T-cell (primary cell): ENCODE measurements around the gene DUSP12. TPM values are rescaled to one million over a fixed set of nuclear protein-coding genes. Genes with fewer than 3 reads are reported as not detected.

Source experiments
- ATAC-seq, 4 experiments: fragments of 200-7000 bp in 3 of 4; fragments of 150-1000 bp in 1 of 4; cut with Tn5 transposase; replicated peaks in 1 of 4; 1 replicate in 3 of 4; 2 replicates in 1 of 4; pipeline ENCODE4 v1.10.0; 2021; ENCODE audit warnings: moderate library complexity in 3 of 4, mild to moderate bottlenecking in 2 of 4, moderate number of reproducible peaks in 1 of 4
- CTCF ChIA-PET, 2 donors: fragments of 300-600 bp; sonication (Branson Sonifier 250); formaldehyde crosslinking; loops; one replicate each; lab custom pipeline; 2022; ENCODE audit warnings: antibody characterized with exemption in 2 of 2; lab: Charles Lee
- POLR2A ChIA-PET, 2 donors: fragments of 300-600 bp; sonication (Branson Sonifier 250); formaldehyde crosslinking; loops; one replicate each; lab custom pipeline; 2022; ENCODE audit warnings: antibody characterized with exemption in 2 of 2; lab: Charles Lee
- DNase-seq, 35 experiments: peaks; one replicate each; pipeline versions ENCODE4 v3.0.0 to v3.0.0-alpha.2; 2013 to 2023
- H3K27ac ChIP-seq: one replicate; pipeline ENCODE4 v1.5.1; 2013; ENCODE audit warnings: low read length
- H3K27me3 ChIP-seq, 2 experiments: replicated peaks in 1 of 2; 1 replicate in 1 of 2; 2 replicates in 1 of 2; pipeline versions ENCODE4 v1.6.1 to v1.7.0; 2013; ENCODE audit warnings: low read length in 1 of 2, mixed read lengths in 1 of 2; ENCODE audit not compliant: control insufficient read depth in 2 of 2, insufficient read depth in 2 of 2; ENCODE audit errors: extremely low read depth in 1 of 2
- H3K36me3 ChIP-seq, 2 donors: 1 replicate in 1 of 2; 2 replicates in 1 of 2; pipeline versions ENCODE4 v1.6.1 to v1.7.0; 2013; ENCODE audit warnings: low read length in 1 of 2; ENCODE audit not compliant: control insufficient read depth in 2 of 2, insufficient read depth in 1 of 2; ENCODE audit errors: extremely low read depth in 1 of 2
- H3K4me1 ChIP-seq, 2 experiments: 1 replicate in 1 of 2; 2 replicates in 1 of 2; pipeline versions ENCODE4 v1.6.1 to v1.7.0; 2013; ENCODE audit warnings: low read length in 2 of 2, mixed read lengths in 1 of 2; ENCODE audit not compliant: insufficient read depth in 2 of 2, control insufficient read depth in 1 of 2; ENCODE audit errors: extremely low read depth in 1 of 2
- H3K4me3 ChIP-seq, 2 donors: 1 replicate in 1 of 2; 2 replicates in 1 of 2; pipeline versions ENCODE4 v1.5.1 to v1.7.0; 2013; ENCODE audit warnings: mild to moderate bottlenecking in 2 of 2, low read length in 1 of 2, moderate library complexity in 1 of 2; ENCODE audit not compliant: control insufficient read depth in 1 of 2; ENCODE audit errors: extremely low read depth in 1 of 2
- H3K9me3 ChIP-seq: 2 replicates; pipeline ENCODE4 v1.7.0; 2013
- H3K27ac Mint-ChIP-seq, 2 donors: one replicate each; pipeline ENCODE4 v1.8.0; 2020 to 2021; ENCODE audit warnings: mild to moderate bottlenecking in 2 of 2, mixed read lengths in 2 of 2
- H3K27me3 Mint-ChIP-seq, 2 donors: one replicate each; pipeline ENCODE4 v1.8.0; 2021 to 2022; ENCODE audit warnings: mixed read lengths in 2 of 2
- H3K36me3 Mint-ChIP-seq: one replicate; pipeline ENCODE4 v1.8.0; 2021; ENCODE audit warnings: mixed read lengths
- H3K4me1 Mint-ChIP-seq, 3 donors: one replicate each; pipeline ENCODE4 v1.8.0; 2020 to 2022; ENCODE audit warnings: mixed read lengths in 3 of 3, mild to moderate bottlenecking in 1 of 3
- H3K4me3 Mint-ChIP-seq, 3 donors: one replicate each; pipeline ENCODE4 v1.8.0; 2020 to 2022; ENCODE audit warnings: mild to moderate bottlenecking in 3 of 3, mixed read lengths in 3 of 3, moderate library complexity in 3 of 3
- H3K9me3 Mint-ChIP-seq, 3 donors: one replicate each; pipeline ENCODE4 v1.8.0; 2020 to 2022; ENCODE audit warnings: mixed read lengths in 3 of 3
- WGBS: methylation state at CpG from one replicate; pipeline ENCODE4 v1.1.5; 2013; ENCODE audit warnings: missing lambda C conversion rate; ENCODE audit not compliant: insufficient coverage; 5-methylcytosine and 5-hydroxymethylcytosine counted together
- total RNA-seq, 35 experiments: library from RNA in 6 of 35; stranded (reverse) in 6 of 35; fragments of 120-200 nt in 1 of 35; gene quantifications; one replicate each; pipeline versions ENCODE4 v1.2.1 to v1.2.4 and lab custom pipeline; 2013 to 2026

Gene DUSP12
- total RNA-seq, 5 donors from 2014 or later (not counting 1 experiment from before 2014, with no cell fraction given) = 18.9 to 33.5 (median 29.1) TPM

GRCh38 chr1:161770250-161770649 lies 20.7 kb downstream of the DUSP12 start:
- H3K9me3 ChIP-seq = no peaks in the 10 kb centered on the region
- H3K4me1 ChIP-seq = peaks cover 39 to 55% of the 10 kb centered on the region in 2 experiments
- H3K27me3 ChIP-seq = no peaks in the 10 kb centered on the region
- H3K36me3 Mint-ChIP-seq = no peaks in the 10 kb centered on the region
- peaks cover 30 to 42% (median 36%) of the 10 kb centered on the region in 3 donors for H3K4me1 Mint-ChIP-seq
- no peak overlapping the region for H3K27ac Mint-ChIP-seq
- H3K36me3 ChIP-seq = peaks cover 0 to 2% of the 10 kb centered on the region in 2 donors
- ChIA-PET CTCF (no interaction called here), POLR2A (no interaction called here)
- H3K9me3 Mint-ChIP-seq = no peaks in the 10 kb centered on the region
- H3K27ac ChIP-seq = peak overlapping the region; percentile 0
- DNase-seq (no peak), ATAC-seq (no peak)
- no peak overlapping the region for H3K4me3 Mint-ChIP-seq
- no peak overlapping the region for H3K4me3 ChIP-seq
- WGBS = no CpG with 5 or more reads among the region's 3 CpGs
- H3K27me3 Mint-ChIP-seq = no peaks in the 10 kb centered on the region

- Mint-ChIP-seq H3K4me3 (no peak overlapping the region), H3K9me3 (no peaks in the 10 kb centered on the region), H3K36me3 (no peaks in the 10 kb centered on the region), H3K4me1 (peaks cover 27 to 41% (median 33%) of the 10 kb centered on the region in 3 donors), H3K27me3 (no peaks in the 10 kb centered on the region), H3K27ac (no peak overlapping the region)
- ChIA-PET POLR2A (interaction anchor here (0.6 to 1.0 kb wide), 2 partner anchors 75 to 96 kb away, joined by 3 to 4 read pairs; no protein-coding TSS in a partner anchor), CTCF (interaction anchor here in 1 of 2 donors (1.5 kb wide), 1 partner anchor 22 kb away, joined by 4 read pairs; the partner anchor contains the start of gene DUSP12)
- peak in 3 of 4 experiments; percentile 22 to 57 (median 46) for ATAC-seq
- H3K4me3 ChIP-seq = no peak overlapping the region
- DNase-seq = peak in 1 of 35 experiments; percentile 31
- peaks cover 41 to 50% of the 10 kb centered on the region in 2 experiments for H3K4me1 ChIP-seq
- no peaks in the 10 kb centered on the region for H3K9me3 ChIP-seq
- WGBS = no CpG with 5 or more reads among the region's 5 CpGs
- H3K27ac ChIP-seq = peak overlapping the region; percentile 30
- H3K27me3 ChIP-seq = no peaks in the 10 kb centered on the region
- H3K36me3 ChIP-seq = peaks cover 0 to 2% of the 10 kb centered on the region in 2 donors
Measured at GRCh38 chr1:161771161-161771560, 21.6 kb downstream of the DUSP12 start.

GRCh38 chr1:161771973-161772372 lies 22.4 kb downstream of the DUSP12 start:
- ATAC-seq (peak; percentile 22 to 40 (median 28)), DNase-seq (no peak)
- no peaks in the 10 kb centered on the region for H3K27me3 Mint-ChIP-seq
- peaks cover 42 to 55% of the 10 kb centered on the region in 2 experiments for H3K4me1 ChIP-seq
- H3K4me3 Mint-ChIP-seq = no peak overlapping the region
- 44% methylated on average over 1 of the region's 2 CpGs for WGBS
- no peak overlapping the region for H3K27ac Mint-ChIP-seq
- ChIA-PET CTCF (interaction anchor here (0.6 to 1.5 kb wide), 2 partner anchors 23 to 1519 kb away, joined by 3 to 4 read pairs; partner anchors contain the start of gene DUSP12 (in 1 of the 2)), POLR2A (interaction anchor here in 1 of 2 donors (0.6 kb wide), 1 partner anchor 43 kb away, joined by 10 read pairs; no protein-coding TSS in a partner anchor)
- no peaks in the 10 kb centered on the region for H3K36me3 Mint-ChIP-seq
- no peaks in the 10 kb centered on the region for H3K27me3 ChIP-seq
- H3K4me3 ChIP-seq = no peak overlapping the region
- H3K36me3 ChIP-seq = peaks cover 0 to 2% of the 10 kb centered on the region in 2 donors
- no peaks in the 10 kb centered on the region for H3K9me3 ChIP-seq
- H3K9me3 Mint-ChIP-seq = no peaks in the 10 kb centered on the region
- H3K27ac ChIP-seq = peak overlapping the region; percentile 30
- peaks cover 21 to 34% (median 25%) of the 10 kb centered on the region in 3 donors for H3K4me1 Mint-ChIP-seq

- H3K27me3 ChIP-seq = no peaks in the 10 kb centered on the region
- ChIA-PET POLR2A (no interaction called here), CTCF (interaction anchor here in 1 of 2 donors (0.6 kb wide), 1 partner anchor 262 kb away, joined by 3 read pairs; no protein-coding TSS in a partner anchor)
- no peak overlapping the region for H3K4me3 ChIP-seq
- peaks cover 0 to 2% of the 10 kb centered on the region in 2 donors for H3K36me3 ChIP-seq
- Mint-ChIP-seq H3K4me1 (peaks cover 16 to 30% (median 21%) of the 10 kb centered on the region in 3 donors), H3K27me3 (no peaks in the 10 kb centered on the region), H3K27ac (no peak overlapping the region), H3K9me3 (no peaks in the 10 kb centered on the region), H3K36me3 (no peaks in the 10 kb centered on the region), H3K4me3 (no peak overlapping the region)
- no peaks in the 10 kb centered on the region for H3K9me3 ChIP-seq
- ATAC-seq (peak; percentile 10 to 50 (median 29)), DNase-seq (no peak)
- peaks cover 41 to 55% of the 10 kb centered on the region in 2 experiments for H3K4me1 ChIP-seq
- H3K27ac ChIP-seq = peak overlapping the region; percentile 0
Measured at GRCh38 chr1:161772397-161772796, 22.8 kb downstream of the DUSP12 start.

- H3K4me3 Mint-ChIP-seq = peak overlapping the region in 1 of 3 donors; percentile 7
- no peaks in the 10 kb centered on the region for H3K27me3 Mint-ChIP-seq
- 0% methylated on average over 2 of the region's 4 CpGs for WGBS
- no peaks in the 10 kb centered on the region for H3K27me3 ChIP-seq
- H3K9me3 Mint-ChIP-seq = no peaks in the 10 kb centered on the region
- H3K4me1 Mint-ChIP-seq = peaks cover 8 to 20% (median 10%) of the 10 kb centered on the region in 3 donors
- ChIA-PET POLR2A (no interaction called here), CTCF (no interaction called here)
- ATAC-seq (no peak), DNase-seq (no peak)
- H3K36me3 Mint-ChIP-seq = peaks cover 3% of the 10 kb centered on the region
- H3K27ac ChIP-seq = no peak overlapping the region
- H3K4me3 ChIP-seq = no peak overlapping the region
- no peak overlapping the region for H3K27ac Mint-ChIP-seq
- H3K9me3 ChIP-seq = no peaks in the 10 kb centered on the region
- peaks cover 0 to 2% of the 10 kb centered on the region in 2 donors for H3K36me3 ChIP-seq
- H3K4me1 ChIP-seq = peaks cover 29 to 59% of the 10 kb centered on the region in 2 experiments
Measured at GRCh38 chr1:161773791-161774190, 24.2 kb downstream of the DUSP12 start.

- ChIA-PET POLR2A (no interaction called here), CTCF (interaction anchor here in 1 of 2 donors (1.4 kb wide), 1 partner anchor 16 kb away, joined by 5 read pairs; no protein-coding TSS in a partner anchor)
- no peak overlapping the region for H3K4me3 Mint-ChIP-seq
- H3K4me1 Mint-ChIP-seq = peaks cover 0 to 26% (median 6%) of the 10 kb centered on the region in 3 donors
- H3K27ac ChIP-seq = no peak overlapping the region
- WGBS = no CpG with 5 or more reads among the region's 2 CpGs
- H3K36me3 ChIP-seq = peaks cover 0 to 5% of the 10 kb centered on the region in 2 donors
- no peaks in the 10 kb centered on the region for H3K27me3 ChIP-seq
- H3K9me3 ChIP-seq = no peaks in the 10 kb centered on the region
- no peak overlapping the region for H3K27ac Mint-ChIP-seq
- H3K4me3 ChIP-seq = no peak overlapping the region
- H3K27me3 Mint-ChIP-seq = no peaks in the 10 kb centered on the region
- H3K36me3 Mint-ChIP-seq = peaks cover 16% of the 10 kb centered on the region
- H3K9me3 Mint-ChIP-seq = no peaks in the 10 kb centered on the region
- H3K4me1 ChIP-seq = peaks cover 14 to 39% of the 10 kb centered on the region in 2 experiments
- DNase-seq (peak in 1 of 35 experiments; percentile 18), ATAC-seq (peak in 3 of 4 experiments; percentile 49 to 78 (median 77))
Measured at GRCh38 chr1:161777261-161777660, 27.7 kb downstream of the DUSP12 start.
